Right atrium auricular region (tissue), 2 donors: ENCODE data around the gene ATG7. TPM values are rescaled to one million over a fixed set of nuclear protein-coding genes. Genes with fewer than 3 reads are reported as not detected.

Experiments
- DNase-seq: peaks from one replicate; pipeline ENCODE4 v3.0.0-alpha.2; 2019; ENCODE audit warnings: low spot score
- H3K27ac ChIP-seq, 2 donors: fragments of 200-600 bp; sonication (generic); 1 replicate in 1 of 2; 2 replicates in 1 of 2; pipeline ENCODE4 v1.5.1; 2016 to 2019
- H3K27me3 ChIP-seq, 2 donors: fragments of 200-600 bp; sonication (generic); one replicate each; pipeline versions ENCODE4 v1.5.1 to v1.6.0; 2017 to 2019
- H3K36me3 ChIP-seq: fragments of 200-600 bp; sonication (generic); one replicate; pipeline ENCODE4 v1.5.1; 2016
- H3K4me1 ChIP-seq, 2 donors: fragments of 200-600 bp; sonication (generic); one replicate each; pipeline versions ENCODE4 v1.5.1 to v1.6.0; 2017 to 2019
- H3K4me3 ChIP-seq, 2 donors: fragments of 200-600 bp; sonication (generic); 1 replicate in 1 of 2; 2 replicates in 1 of 2; pipeline ENCODE4 v1.5.1; 2017 to 2019; ENCODE audit warnings: mild to moderate bottlenecking in 1 of 2, moderate library complexity in 1 of 2
- H3K9me3 ChIP-seq, 2 donors: fragments of 200-600 bp; sonication (generic); one replicate each; pipeline ENCODE4 v1.5.1; 2019
- total RNA-seq, 2 donors: library from RNA; depleted of rRNA; stranded (reverse); fragments of >200 nt; gene quantifications; one replicate each; pipeline ENCODE4 v1.1.0, GENCODE V29; 2016
- TF ChIP-seq, protein P1 (sequence below), 2 donors: fragments of 200-600 bp; sonication (generic); IDR thresholded peaks; one replicate each; pipeline ENCODE4 v1.5.1; 2019; ENCODE audit warnings: antibody characterized with exemption in 2 of 2

Gene ATG7
- total RNA-seq, 2 donors from 2014 or later: 15.2 to 23.8 TPM

DNA sequence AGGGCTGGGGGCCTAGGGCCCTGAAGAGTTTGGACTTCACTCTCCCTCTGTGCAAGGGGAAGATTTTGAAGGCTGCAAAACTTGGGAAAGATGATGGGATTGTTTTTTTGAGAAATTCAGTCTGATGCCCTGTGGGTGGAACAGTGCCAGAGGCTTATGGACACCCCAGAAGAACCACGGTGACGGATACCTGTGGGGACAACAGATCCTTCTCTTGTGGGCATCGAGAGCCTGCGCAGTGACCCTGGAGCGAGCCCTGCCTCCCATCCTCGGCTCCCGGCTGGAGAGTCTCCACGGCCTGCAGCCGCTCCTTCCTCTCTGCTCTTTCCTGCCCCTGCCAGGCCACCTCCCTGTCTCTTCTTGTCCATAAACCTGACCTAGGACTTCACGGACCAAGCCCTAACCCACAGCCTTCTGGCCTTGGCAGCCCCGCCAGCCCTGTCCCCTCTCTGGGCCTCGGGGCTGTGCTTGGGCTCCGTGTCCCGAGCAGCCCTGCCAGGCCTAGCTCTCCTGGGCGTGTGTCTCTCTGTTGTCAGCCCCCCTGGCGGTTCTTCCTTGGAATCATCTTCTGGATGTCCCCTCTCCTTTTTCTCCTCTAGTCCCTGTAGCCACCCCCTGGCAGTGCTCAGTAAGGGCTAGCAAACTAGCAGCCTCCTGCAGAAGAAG, 273.1 kb downstream of the ATG7 start:
- Histone ChIP-seq H3K9me3 (no peaks in the 10 kb centered on the region), H3K4me1 (peaks cover 0 to 20% of the 10 kb centered on the region in 2 donors), H3K27ac (peak overlapping the region; percentile 23 to 56), H3K36me3 (no peaks in the 10 kb centered on the region), H3K27me3 (no peaks in the 10 kb centered on the region), H3K4me3 (no peak overlapping the region)
- TF ChIP-seq, protein P1, sequence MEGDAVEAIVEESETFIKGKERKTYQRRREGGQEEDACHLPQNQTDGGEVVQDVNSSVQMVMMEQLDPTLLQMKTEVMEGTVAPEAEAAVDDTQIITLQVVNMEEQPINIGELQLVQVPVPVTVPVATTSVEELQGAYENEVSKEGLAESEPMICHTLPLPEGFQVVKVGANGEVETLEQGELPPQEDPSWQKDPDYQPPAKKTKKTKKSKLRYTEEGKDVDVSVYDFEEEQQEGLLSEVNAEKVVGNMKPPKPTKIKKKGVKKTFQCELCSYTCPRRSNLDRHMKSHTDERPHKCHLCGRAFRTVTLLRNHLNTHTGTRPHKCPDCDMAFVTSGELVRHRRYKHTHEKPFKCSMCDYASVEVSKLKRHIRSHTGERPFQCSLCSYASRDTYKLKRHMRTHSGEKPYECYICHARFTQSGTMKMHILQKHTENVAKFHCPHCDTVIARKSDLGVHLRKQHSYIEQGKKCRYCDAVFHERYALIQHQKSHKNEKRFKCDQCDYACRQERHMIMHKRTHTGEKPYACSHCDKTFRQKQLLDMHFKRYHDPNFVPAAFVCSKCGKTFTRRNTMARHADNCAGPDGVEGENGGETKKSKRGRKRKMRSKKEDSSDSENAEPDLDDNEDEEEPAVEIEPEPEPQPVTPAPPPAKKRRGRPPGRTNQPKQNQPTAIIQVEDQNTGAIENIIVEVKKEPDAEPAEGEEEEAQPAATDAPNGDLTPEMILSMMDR (IDR thresholded peaks at IDR 0.05): no peak
- DNase-seq: no peak

DNA sequence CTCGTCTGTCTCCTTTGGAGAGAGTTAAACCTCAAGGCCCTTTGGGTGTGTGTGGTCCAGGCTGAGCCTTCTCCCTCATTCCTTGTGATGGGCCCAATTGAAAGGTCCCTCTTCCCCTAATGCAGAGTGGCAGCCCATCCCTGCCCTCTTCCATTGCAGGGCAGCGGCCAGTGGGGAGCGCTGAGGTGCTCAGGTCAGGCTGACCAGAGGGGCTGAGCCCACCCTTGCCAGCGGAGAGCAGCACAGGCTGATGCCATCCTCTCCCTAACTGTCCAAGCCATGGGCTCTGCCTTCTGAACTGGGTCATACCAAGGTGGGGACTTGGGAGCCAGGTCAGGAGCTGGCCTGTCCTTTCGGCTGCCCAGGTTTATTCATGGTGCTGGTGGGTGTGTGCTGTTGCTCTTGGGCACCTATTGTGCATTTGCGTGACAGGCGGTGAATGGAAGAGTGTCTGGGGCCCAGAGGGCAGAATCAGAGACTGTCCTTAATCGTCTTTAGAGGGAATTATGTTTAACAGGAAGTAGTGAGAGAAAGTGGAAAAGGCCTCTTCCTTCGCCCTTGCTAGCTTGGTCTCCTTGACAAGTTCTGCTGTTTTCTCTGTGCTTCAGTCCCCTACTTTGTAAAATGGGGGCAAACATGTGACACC, 274.6 kb downstream of the ATG7 start:
- H3K27me3 ChIP-seq: no peaks in the 10 kb centered on the region
- H3K27ac ChIP-seq: no peak overlapping the region
- H3K9me3 ChIP-seq: no peaks in the 10 kb centered on the region
- no peaks in the 10 kb centered on the region for H3K36me3 ChIP-seq
- DNase-seq: no peak
- H3K4me3 ChIP-seq: no peak overlapping the region
- TF ChIP-seq, protein P1 (IDR thresholded peaks at IDR 0.05): no peak
- peaks cover 0 to 20% of the 10 kb centered on the region in 2 donors for H3K4me1 ChIP-seq

DNA sequence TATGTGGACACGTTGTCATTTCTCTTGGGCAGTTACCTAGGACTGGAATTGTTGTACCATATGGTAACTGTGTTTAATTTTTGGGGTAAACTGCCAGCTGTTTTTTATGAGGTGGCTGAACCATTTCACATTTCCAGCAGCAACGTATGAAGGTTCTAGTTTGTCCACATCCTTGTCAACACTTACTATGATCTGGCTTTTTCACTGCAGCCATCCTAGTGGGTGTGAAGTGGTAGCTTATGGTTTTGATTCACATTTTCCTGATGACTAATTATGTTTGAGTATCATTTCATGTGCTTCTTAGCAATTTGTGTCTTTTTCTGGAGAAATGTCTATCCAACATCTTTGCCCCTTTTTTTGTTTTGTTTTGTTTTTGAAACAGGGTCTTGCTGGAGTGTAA, 275.3 kb downstream of the ATG7 start:
- no peak for DNase-seq
- H3K4me1 ChIP-seq: peaks cover 0 to 20% of the 10 kb centered on the region in 2 donors
- no peaks in the 10 kb centered on the region for H3K36me3 ChIP-seq
- no peaks in the 10 kb centered on the region for H3K9me3 ChIP-seq
- H3K27ac ChIP-seq: no peak overlapping the region
- TF ChIP-seq, protein P1 (IDR thresholded peaks at IDR 0.05): no peak
- H3K4me3 ChIP-seq: no peak overlapping the region
- H3K27me3 ChIP-seq: no peaks in the 10 kb centered on the region

DNA sequence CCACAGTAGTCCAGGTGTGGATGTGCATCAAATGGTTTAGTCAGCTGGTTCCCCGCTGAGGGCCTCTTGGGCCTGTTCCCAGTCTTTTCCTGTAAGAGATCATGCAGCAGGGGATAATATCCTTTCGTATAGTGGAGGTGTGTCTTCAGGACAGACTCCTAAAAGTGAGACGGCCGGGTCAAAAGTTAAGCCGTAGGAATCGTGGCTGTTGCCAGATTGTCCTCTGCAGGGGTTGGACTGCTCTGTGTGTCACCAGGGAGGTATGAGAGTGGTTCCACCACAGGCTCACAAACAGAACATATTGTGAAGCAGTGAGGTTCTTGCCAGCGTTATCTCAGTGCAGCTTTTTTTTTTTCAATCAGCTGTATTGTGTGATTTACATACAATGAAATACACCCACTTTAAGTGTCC, 276.5 kb downstream of the ATG7 start:
- Histone ChIP-seq H3K27ac (peak overlapping the region in 1 of 2 donors; percentile 22), H3K9me3 (no peaks in the 10 kb centered on the region), H3K4me3 (no peak overlapping the region), H3K4me1 (peaks cover 0 to 25% of the 10 kb centered on the region in 2 donors), H3K27me3 (no peaks in the 10 kb centered on the region), H3K36me3 (no peaks in the 10 kb centered on the region)
- no peak for DNase-seq
- TF ChIP-seq, protein P1 (IDR thresholded peaks at IDR 0.05): no peak

DNA sequence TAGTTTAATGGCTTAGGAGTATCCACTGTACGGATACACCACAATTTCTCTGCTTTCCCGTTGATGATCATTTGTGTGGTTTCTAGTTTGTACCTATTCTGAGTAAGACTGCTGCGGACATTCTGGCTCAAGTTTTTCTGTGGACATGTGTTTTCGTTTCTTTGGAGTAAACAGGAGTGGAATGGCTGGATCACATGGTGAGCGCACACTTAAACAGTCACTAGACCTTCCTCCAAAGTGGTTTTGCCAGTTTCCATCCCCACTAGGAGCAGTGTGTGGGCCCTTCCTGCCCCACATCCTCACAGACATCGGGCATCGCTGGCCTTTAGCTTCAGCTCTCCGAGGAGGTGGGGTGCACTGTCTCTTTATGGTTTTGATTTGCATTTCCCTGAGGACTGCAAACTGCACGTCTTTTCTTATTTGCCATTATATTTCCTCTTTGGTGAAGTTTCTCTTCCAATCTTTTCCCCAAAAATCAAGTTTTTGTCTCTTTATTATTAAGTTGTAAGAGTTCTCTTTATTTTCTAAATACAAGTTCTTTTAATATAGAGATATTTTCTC, 277.5 kb downstream of the ATG7 start:
- Histone ChIP-seq H3K27ac (no peak overlapping the region), H3K4me1 (peaks cover 0 to 25% of the 10 kb centered on the region in 2 donors), H3K36me3 (no peaks in the 10 kb centered on the region), H3K4me3 (no peak overlapping the region), H3K9me3 (no peaks in the 10 kb centered on the region), H3K27me3 (no peaks in the 10 kb centered on the region)
- no peak for DNase-seq
- TF ChIP-seq, protein P1 (IDR thresholded peaks at IDR 0.05): no peak
